Activated T-helper 1 cell treated with Interleukin-2 at 50 U/mL for 16 hours (primary cell): ENCODE data around the gene SLC2A10.
A peak's percentile ranks its signal among the peaks of the same experiment; 100 is the strongest.

Source experiments
- DNase-seq: peaks from one replicate; pipeline ENCODE4 v3.0.0-alpha.2; 2020; ENCODE audit warnings: low read depth

Gene SLC2A10

DNA sequence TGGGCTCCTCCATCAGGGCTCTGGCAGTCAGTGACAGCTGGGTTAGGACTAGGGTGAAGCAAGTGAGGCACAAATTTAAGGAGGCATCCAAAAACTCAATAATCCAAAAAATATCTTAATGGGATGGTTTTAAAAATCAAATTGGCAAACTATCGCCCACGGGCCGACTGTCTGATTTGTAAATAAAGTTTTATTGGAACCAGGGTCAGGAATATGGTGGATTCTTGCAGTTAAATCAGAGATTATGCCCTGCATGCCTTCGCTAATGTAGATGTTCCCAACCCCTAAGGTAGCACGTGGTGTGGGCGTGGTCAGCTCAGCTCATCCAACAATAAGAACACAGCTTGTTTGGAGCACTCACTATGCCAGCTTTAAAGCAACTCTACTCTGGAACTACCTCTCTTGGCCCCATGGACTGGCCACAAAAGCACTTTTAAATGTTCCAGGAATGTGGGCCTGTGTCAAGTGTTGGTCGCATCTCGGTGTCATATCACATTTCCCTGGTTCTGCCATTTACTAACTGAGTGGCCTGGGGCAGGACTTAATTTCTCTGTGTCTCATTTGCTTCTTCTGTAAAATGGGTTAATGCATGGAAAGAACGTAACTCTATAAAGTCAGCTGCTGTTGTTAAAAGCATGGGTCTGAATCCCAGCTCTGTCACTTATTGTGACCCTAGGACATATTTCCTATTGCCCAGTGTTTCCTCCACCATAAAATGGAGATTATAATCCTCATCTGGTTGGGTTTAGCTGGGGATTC, 27.2 kb upstream of the SLC2A10 start:
- DNase-seq: no peak

DNA sequence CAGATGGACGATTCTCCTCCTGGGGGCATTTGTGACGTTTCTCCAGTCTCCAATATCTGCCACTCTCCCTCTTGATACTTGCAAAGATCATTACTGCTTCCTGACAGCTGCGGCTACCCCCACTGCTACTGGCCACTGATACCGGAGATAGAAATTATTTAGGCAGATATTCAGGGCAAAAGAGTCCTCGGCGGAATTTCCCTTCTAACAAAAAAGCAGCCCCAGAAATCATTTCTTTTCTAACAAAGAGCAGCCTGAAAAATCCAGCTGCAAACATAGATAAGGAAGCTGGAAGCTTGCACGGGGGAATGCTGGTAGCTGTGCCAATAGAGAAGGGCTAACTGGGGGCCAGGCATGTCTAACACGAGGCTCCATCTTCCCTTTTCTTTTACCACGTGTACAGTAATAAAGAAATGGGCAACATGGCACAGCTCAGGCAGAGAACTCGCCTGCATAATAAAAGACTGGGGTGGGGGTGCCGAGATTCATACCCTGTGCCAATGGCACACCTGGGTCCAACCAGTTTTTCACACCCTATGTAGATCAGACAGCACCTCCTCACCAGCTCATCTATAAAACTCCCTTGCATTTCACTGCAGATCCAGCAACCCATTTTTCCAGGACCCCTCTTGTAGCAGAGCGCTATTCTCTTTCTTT, 26.3 kb upstream of the SLC2A10 start:
- no peak for DNase-seq

DNA sequence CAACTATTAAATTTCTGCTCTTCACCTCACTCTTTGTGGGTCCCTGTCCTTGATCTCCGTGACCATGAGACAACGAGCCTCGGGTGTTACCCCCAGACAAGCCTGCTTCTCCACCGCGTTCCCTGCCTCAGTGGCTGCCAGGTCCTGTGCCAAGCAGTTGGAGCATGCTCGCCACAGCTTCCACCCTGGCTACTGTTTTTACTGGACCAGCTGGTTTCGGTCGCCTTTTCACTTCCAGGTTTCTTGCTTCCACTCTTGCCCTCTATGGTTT, 25.8 kb upstream of the SLC2A10 start:
- no peak for DNase-seq

DNA sequence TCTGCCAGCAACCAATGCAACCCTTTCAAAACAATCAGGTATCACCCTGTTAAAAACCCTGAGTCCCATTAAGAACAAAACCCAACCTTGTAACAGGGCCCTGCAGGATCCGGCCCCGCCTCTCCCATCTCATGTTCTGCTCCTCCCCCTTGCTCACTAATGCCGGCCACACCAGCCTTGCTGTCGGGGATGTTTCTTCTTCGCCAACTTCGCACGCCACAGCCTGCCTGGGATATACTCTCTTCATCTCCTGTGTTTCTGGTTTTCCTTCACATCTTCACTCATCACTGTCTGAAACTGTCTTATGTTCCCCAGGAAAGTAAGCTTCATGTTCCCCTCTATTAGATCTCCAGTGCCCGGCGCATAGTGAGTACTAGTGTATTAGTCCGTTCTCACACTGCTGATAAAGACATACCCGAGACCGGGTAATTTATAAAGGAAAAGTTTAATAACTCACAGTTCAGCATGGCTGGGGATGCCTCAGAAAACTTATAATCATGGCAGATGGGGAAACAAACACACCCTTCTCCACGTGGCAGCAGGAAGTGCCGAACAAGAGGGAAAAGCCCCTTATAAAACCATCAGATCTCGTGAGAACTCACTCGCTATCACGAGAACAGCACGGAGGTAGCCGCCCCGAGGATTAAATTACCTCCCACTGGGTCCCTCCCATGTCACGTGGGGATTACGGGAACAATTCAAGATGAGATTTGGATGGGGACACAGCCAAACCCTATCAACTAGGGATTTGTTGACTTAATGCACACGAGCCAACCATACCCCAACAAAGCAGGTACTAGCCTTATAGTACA, 25.3 kb upstream of the SLC2A10 start:
- no peak for DNase-seq

DNA sequence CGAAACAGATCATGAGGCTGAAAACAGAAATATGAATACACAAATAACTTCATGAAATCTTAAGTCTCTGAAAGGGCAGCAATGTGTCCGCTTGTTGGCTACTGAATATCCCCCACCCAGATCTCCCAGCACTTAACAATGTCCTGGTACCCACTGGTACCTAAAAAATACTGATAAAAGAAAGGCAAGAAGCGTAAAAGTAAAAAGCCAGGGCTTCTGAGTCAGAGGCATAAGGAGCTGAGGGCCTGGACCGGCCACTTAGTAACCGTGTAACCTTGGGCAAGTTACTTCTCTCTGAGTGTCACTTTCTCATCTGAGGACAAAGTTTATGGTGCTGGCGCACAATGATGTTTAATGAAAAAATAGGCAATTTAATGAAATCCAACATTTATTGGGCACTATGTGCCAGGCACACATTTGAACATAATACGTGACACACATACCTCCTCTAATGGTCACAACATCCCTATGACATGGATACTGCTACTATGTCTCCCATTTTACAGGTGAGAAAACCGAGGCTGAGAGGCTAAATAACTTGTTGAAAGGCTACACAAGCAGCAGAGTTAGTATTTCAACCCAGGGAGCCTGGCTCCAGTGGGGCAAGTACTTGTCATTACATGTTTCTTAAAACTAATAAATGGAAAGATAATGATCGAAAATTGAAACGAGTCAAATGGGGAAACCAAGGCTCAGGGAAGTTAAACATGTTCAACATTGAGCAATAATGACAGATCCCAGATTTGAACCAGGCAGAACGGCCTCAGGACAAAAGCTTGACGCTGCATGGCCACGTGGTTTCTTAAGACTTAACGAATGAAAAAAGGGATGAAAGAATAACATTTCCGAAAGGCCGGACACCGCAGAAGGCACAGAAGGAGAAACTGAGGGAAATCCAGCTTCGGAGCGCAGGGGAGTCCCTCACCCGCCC, 21.0 kb upstream of the SLC2A10 start:
- DNase-seq: no peak

DNA sequence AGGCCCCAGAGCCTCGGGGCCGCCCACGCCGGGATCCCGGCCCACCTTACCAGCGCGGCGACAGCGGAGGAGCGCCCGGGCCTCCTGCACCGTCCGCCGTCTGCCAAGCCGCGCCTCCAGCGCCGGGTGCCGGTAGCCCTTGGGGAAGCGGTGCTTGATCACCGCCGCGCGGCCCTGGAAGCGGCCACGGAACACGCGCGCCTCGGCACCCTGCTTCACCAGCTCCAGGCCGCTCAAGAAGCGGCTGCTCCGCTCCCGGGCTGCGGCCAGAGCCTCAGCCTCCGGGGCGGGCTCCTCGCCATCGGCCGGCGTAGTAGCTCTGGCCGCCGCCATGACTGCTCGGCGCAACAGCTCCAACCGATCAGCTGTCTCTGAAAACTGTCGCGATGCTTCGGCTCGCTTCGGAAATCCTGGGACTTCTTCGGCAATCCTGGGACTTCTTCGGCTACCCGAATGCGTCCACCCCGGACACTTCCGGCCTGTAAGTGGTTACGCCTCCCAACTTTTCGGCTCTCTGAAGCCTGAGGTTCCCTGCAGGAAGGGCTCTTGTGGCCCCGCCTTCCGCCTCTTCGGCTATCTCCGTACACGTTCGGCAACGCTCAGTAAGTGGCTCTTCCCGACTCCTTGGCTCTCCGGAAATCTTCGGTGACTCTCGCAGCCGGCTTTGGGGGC, 20.2 kb upstream of the SLC2A10 start, which contains the start of gene TP53RK:
Gene TP53RK, minus strand, starts transcription at position 363 of the 672 bp plus-strand sequence. Its CDS starts 30 bp downstream, at position 333.
- peak; percentile 87 for DNase-seq

DNA sequence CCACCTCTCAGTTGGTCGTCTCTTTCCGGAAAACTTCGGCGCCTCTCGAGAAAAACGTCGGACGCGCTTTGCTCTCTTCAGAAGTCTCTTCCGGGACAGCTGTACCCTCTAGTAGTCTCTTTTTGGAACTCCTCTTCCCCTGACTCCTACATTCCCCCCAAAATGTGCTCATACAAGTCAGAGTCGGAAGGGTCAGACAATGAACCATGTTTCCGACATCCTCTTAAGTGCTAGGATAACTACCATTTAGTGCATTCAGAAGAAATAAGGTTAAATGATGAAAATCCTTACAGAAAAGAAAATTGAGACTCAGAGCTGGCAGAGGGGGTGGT, 19.7 kb upstream of the SLC2A10 start:
- DNase-seq: no peak

DNA sequence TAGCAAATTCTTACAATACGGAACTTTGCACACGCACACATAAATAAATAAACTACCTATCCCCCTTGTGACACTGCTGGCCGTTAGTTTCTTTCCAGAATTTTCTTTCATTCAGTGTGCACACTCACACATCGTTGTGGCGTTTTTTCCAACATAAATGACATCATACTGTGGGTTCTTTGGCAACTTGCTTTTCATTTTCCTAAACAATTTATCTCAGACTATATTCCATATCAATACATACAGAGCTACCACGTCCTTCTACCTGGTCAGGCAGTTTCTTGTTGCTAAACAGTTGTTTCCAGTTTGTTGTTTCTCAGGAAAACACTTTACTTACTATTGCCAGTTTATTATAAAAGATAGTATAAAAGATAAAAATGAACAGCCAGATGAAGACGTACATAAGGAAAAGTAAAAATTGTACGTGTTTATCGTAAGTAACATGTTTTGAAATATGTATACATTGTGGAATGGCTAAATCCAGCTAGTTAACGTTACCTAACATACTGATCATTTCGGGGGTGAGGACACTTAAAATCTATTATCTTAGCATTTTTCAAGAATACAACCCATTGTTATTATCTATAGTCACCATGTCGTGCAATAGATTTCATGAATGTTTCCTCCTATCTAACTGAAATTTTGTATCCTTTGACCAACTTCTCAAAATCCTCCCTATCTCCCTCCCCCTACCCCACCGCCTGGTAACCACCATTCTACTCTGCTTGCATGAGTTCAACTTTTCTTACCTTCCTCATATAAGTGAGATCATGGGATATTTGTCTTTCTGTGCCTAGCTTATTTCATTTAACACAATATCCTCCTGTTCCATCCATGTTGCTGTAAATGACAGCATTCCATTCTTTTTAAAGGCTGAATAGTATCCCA, 19.0 kb upstream of the SLC2A10 start:
- no peak for DNase-seq

DNA sequence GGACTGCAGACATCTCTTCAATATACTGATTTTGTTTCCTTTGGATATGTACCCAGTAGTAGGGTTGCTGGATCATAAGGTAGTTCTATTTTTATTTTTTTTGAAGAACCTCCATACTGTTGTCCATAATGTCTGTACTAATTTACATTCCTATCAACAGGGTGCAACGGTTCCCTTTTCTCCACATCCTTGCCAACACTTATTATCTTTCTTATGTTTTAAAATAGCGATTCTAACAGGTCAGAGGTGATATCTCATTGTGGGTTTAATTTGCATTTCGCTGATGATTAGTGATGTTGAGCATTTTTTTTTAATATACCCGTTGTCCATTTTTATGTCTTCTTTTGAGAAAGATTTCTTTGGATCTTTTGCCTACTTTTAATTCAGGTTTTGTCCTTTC, 18.3 kb upstream of the SLC2A10 start:
- DNase-seq: no peak

DNA sequence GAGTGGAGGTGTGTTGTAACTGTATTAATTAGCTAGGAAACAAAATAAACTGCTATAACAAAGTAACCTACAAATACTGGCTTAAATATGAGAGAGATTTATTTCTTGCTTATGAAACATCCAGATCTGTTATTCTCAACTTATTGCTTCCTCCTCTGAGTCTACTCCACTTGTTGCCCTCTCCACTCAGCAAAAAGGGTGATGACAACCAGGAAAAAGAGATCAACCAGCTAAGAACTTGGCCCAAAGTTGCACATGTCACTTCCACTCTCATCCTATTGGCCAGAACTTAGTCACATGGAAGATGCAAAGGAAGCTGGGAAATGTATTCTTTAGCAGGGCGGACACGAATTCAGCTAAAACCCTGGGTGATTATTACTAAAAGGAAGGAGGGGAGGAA, 15.0 kb upstream of the SLC2A10 start:
- no peak for DNase-seq

DNA sequence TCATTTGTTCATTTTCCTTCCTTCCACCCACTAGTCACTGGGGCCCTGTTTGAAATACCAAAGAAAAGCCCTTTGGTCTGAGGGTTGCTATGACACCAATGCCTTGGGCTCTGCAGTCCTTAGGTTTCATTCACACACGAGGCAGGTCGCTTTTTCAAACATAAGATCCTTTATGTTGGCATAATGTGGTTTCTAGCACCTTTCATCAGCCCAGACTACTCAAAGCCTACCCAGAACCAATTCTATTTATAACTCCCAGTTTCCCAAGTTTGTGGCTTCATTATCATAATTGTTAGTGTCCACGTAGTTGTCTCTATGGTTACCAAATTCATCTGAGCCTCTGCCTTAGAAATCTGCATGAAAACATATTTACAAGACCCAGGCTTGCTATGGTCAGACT, 13.6 kb upstream of the SLC2A10 start:
- DNase-seq: no peak

DNA sequence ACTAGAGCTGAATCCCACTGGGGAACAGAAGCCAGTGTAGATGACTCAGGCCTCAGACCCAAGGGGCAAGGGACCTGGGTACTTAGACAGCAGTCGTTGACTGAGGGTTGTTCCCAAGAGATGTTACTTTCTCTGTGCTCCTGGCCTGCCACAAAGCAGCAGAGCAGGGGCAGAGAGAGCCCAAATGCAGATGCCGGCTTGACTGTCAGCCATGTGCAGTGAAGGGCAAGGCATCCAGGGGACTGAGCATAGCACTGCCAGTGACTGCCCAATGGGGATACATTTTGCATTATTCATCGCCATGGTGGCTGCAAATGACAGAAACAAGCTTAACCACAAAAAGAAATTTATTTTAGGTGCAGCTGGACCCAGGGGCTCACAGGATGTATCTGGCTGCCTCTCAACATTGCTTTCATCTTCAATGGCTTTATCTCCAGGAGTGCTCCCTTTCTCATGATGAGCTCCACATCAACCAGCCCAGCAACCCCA, 12.6 kb upstream of the SLC2A10 start:
- DNase-seq: no peak

DNA sequence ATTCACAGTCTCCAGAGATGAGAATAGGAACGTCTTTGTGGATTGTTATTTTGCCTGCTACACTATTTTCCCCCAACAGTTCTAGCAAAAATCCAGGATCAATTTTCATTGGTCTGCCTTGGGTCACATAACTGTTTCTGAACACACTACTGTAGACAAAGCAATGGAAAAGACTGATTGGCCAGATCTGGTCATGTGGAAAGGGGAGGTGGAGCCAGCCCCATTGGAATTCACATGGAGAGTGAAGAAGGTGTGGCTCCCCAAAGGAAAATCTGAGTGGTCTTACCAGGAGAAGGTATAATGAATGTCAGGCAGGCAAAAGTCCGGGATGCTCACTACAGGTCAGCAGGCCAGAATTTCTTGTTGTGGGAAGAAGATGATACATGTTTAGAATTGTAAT, 10.7 kb upstream of the SLC2A10 start:
- DNase-seq: no peak

DNA sequence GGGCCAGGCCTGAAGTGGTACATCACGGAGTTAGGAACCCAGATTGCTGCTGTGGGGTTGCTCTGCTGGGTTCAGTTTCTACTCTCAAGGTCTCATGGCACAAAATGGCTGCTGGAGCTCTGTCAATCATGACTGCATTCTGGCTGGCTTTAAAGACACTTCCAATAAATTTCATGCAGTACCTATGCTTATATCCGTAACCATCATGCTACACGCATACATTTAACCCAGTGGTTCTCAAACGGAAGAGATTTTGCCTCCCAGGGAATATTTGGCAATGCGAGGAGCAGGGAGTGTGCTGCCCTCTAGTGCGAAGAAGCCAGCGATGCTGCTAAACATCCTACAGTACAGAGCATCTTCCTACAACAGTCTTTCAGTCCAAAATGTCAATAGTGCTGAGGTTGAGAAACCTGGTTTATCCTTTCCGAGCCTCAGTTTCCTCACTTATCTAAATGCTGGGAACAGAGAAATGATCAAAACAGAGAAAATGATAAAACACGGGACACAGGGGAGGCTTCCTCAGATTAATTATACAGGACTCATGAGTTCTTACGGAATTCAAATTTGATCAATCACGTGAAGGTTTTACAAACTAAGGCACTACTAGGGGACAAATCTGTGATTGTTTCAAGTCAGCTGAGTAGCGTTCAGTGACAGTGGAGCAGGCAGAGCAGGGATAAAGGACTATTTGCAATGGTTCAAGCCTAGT, 9.6 kb upstream of the SLC2A10 start:
- no peak for DNase-seq

DNA sequence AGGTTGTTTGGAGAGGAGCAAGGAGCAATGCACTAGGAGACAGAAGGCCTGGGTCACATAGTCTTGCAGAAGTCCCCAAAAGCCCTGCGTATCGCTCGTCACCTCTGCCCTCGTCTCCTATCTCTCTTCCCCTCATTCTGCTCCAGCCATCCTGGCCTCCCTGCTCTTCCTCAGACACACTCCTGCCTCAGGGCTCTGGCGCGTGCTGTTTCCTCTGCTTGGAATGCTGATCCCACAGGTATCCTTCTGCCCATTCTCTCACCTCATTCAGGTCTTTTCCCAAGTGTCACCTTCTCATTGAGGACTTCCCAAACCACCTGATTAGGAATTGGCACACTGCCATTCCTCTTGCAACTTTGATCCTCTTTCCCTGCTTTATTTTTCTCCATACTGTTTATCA, 9.0 kb upstream of the SLC2A10 start:
- DNase-seq: no peak

DNA sequence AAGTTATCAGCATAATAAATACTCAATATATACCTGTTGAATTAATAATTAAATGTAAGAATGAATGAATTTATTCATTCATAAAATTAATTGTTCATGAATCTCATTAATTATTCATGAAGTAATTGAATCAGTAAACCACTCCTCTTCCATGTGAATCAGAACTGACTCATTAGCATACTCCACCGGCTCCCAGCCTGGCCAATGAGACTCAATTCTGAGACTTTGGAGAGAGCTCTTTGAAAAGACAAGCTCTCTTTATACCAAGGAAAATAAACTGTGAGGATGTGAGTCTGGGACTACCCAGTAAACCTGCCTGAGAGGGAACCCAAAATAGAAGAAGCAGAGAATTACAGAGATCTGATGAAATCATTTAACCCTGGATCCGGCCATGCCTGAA, 8.4 kb upstream of the SLC2A10 start:
- DNase-seq: no peak

DNA sequence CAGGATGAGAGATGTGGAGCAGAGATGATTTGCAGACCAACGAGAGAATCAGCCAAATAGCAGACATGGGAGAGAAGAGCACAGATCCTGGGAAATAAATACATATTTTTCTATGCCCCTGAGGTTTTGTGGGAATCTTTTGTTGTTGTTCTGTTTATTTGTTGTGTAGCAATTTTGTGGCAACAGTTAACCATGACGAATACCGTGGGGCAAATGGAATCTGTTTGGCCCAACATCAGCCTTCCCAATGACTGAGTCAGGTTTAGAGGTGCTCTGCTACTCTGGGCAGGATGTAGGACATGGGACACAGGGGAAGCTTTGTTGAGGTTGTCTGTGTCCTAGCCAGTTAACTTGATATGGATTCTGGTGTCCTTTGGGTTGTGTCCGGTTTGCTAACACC, 7.9 kb upstream of the SLC2A10 start:
- DNase-seq: no peak

DNA sequence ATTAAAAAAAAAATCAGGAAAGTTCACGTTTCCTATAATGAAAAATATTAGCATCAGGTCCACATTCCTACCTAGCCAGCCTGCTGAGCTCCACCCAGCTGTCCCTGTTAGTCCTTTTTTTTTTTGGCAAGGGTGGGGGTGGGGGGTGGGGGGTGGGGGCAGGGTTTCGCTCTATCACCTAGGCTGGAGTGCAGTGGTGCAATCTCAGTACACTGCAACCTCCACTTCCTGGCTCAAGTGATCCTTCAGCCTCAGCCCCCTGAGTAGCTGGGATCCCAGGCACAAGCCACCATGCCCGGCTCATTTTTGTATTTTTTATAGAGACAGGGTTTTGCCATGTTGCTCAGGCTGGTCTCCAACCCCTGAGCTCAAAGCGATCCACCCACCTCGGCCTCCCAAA, 7.5 kb upstream of the SLC2A10 start:
- no peak for DNase-seq

DNA sequence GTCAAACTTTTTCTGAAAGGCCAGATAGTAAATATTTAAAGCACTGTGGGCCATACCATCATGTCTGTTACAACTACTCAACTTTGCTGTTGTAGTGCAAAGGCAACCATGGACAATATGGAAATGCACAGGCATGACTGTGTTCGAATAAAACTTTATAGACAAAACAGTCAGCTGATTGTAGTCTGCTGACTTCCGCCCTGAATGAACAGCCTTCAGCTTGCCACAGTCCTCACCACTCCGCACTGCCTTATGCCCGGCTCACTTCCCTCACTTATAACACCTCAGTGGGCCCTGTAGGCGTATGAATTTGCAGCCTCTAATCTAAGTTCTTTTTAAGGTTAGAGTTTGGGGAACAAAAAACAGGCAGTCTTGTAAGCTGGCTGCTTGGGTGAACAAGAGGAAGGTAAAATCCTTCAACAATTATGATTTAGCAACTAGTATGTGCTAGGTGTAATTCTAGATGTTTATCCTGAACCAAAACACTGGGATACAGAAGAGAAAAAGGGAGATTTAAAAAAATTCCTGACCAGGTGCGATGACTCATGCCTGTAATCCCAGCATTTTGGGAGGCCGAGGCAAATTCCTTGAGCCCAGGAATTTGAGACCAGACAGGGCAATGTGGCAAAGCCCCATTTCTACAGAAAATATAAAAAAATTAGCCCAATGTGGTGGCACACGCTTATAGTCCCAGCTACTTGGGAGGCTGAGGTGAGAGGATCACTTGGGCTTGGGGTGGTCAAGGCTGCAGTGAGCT, 6.8 kb upstream of the SLC2A10 start:
- DNase-seq: no peak
